Stimulated activated naive CD8-positive, alpha-beta T cell treated with anti-CD3 and anti-CD28 coated beads, Interleukin-15, Interleukin-2, amounts not matched to agents 100 U/mL and 50 U/mL, for 24 hours (primary cell): Measurements from ENCODE around the gene ATG4B.
"Not testable (repeated sequence)": the region's sequence is repeated elsewhere in the genome, so short reads cannot be mapped to it uniquely, and the experiment has no call there.

Experiments used
- ATAC-seq: fragments of 150-1000 bp; cut with Tn5 transposase; one replicate; pipeline ENCODE4 v1.10.0; 2021
- DNase-seq: peaks from one replicate; pipeline ENCODE4 v3.0.0; 2021

ATG4B gene

DNA sequence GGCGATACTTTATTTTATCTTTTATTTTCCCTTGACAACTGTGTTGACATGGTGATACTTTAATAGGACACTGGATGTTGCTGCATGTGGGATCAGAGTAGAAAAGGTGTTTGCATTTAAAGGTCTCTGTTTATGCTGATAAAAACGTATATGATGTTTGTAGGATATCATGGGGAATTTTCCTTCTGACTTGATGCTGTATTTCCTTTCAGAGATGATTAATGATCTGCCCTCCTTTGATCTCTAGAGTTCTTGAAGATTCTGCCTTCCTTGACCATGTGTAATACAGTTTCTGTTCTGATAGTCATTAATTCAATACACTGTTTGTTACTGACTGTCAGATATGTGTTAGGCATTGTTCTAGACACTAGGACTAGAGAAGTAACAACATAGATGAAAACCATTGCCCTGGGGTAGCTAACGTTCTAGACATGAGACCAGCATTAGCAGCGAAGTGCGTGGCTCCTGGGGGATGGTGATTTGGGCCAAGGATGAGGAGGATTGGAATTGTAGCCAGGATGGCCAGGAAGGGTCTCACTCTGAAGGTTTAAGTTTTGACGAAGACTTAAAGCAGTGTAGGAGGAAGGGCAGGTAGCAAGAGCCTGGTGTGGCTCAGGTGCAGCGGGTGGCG is 2.8 kb downstream of the ATG4B start:
- no peak for DNase-seq
- no peak for ATAC-seq

DNA sequence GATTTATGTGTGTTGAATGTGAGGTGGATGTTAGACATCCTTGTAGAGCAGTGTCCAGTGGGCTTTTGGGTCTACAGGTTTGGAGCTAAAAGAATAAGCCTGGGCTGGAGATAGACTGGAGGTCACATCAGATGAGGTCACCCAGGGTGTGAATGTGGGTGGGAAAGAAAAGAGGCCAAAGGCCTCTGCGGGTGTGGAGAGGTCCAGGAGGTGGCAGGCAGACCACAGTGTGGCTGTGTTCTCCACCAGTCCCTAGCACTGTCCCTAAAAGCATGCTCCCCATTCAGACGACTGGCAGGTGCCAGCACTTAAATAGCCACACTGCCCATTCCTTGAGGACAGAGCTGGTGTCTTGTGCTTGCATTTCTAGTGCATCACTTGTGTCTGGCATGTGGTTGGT is 4.1 kb downstream of the ATG4B start:
- no peak for ATAC-seq

DNA sequence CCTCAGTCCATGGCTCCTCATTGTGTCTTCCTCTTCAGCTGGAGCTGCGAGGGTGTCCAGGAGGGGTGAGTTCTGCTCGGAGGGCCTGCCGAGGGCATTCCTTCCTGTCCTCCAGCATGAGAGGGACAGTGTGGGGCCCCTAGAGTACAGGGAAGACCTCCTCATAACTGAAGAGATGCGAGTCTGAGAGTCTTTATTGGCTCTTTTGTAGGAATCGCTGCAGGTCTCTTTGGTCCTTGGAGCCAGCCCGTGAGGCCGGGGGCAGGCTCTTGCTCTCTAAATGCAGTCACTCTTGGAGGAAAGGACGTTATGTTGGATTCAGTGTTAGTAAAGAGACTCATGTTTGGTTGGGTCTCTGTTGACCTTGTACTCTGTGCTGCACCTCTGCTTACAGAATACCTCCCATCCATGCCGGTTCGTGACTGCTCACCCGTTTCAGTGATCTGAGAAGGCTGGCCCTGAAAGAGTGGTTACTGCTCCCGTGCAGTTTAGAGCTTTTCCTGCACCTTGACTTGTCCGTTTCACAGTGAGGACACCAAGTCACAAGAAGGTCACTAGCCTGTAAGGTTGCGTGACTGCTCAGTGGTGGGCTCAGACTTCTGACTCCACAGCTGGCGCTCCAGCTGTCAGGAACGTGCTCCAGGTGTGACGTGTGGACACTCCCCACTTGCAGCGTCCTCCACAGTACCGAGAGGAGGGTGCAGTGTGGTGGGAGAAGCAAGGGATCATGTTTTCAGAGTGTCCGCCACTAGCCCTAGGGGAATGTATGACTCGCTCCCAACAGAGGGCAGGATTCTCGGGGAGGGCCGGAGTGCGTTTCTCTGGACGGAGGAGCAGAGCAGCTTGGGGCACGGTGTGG is 7.8 kb downstream of the ATG4B start:
- no peak for ATAC-seq
- no peak for DNase-seq

More for the DNA sequence above, 4.1 kb downstream of the ATG4B start:
- DNase-seq = no peak

DNA sequence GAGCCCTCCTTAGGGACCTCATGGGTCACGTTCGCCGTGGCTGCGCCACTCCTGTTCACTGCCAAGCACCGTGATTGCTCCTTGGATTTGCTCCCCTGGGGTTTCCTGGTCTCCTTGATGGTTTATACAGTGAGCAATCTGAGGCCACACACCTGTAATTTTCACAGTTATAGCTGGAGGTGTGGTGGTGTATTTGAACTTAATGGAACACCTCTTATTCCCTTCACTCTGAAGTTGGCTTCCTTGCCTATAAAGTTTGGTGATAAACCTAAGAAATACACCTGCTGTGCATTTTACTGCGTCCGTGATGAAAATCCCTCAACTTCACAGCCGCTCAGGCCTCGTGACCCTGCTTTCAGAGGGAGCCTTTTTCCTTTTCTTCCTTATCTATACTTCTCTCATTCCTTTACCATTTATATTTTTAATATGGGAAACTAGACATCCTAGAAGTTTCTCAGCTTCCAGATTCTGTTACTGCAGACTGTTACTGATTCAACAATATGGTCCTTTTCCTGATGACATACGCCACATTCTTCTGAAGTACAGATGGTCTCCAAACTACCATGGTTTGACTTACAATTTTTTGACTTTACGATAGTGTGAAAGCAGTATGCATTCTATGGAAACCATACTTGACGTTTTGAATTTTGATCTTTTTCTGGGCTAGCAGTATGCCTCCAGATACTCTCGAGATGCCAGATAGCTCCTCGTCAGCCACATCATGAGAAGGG is 8.6 kb downstream of the ATG4B start:
- ATAC-seq (no peak), DNase-seq (no peak)

DNA sequence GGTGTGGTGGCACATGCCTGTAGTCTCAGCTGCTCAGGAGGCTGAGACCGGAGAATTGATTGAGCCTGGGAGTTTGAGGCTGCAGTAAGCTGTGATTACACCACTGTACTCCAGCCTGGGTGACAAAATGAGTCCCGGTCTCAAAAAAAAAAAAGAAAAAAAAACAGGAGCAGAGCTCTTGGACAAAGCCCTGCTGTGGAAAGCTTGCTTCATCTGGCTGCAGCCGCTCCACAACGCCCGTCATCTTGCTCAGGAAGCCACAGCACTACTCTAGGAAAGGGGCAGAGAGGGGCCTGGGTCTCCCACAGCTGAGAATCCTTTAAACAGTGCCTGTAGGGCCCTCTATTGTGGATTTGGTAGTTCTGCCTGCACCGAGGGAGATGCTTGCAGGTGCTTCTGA is 11.0 kb downstream of the ATG4B start:
- no peak for DNase-seq

DNA sequence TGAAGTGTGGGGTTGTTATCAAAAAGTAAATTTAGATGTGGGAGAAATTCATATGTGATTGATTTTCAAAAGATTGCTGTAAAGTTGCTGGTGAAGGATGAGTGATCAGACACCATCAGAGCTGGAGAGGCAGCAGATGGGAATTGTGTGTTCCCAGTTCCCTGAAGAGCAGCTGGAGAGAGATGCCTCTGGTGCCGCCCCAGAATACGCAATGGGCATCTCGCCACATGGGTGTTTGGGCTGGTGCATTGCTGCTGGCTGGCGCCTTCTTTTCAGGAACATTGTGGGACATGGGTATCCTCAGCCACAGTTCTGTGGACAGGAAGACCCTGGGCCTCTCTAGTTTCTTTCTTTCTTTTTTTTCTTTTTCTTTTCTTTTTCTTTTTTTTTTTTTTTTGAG is 11.9 kb downstream of the ATG4B start:
- DNase-seq (no peak), ATAC-seq (no peak)

More for the DNA sequence above, 11.0 kb downstream of the ATG4B start:
- no peak for ATAC-seq

DNA sequence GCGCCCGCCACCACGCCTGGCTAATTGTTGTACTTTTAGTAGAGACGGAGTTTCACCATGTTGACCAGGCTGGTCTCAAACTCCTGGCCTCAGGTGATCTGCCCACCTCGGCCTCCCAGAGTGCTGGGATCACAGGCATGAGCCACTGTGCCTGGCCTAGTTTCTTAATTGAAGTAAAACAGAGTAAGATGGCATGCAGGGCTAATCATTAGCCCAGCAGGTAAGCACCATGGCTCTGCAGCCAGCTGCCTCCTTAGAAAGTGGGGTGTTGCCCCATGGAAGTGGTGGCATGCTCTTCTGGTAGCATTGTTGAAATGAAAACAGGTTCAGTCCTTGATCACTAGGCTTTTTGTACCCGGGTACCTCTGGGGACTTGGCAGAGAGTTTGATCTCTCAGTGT is 12.4 kb downstream of the ATG4B start:
- ATAC-seq = no peak
- no peak for DNase-seq

DNA sequence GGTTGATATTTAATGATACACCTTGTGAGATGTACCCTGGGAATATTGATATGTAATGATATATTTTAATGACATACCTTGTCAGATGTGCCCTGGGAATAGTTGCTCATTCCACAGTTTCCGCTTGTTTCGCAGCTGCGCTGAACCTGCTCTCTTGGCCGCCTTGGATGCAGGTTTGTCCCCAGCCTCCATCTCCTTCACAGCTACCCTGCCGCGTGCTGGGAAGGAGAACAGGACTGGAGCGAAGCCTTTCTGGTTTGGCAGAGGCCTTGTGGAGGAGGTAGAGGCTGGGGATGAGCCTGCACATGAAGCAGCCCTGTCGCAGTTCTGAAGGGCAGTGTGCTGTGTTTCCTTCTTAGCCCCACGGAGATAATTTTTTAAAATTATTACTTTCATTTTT is 14.6 kb downstream of the ATG4B start:
- ATAC-seq (no peak), DNase-seq (no peak)

DNA sequence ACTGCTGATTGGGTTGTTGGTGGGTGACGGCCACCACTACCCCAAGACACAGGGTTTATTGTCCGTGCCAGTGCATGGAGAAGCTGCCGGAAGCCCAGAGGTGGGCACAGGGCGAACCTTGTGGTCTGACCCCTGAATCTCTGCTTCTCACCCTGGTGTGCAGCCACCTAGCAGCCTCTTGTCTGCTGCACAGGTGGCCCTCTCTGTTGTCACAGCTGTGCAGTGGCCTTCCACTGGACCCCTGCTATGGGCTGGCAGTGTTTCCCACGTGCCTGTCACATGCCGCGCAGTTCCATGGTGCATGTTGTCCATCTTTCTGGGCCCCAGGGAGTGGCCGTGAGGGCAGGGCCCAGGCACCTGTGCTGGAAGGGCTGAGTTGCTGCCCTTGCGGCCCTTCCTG is 15.2 kb downstream of the ATG4B start:
- DNase-seq (no peak), ATAC-seq (no peak)

DNA sequence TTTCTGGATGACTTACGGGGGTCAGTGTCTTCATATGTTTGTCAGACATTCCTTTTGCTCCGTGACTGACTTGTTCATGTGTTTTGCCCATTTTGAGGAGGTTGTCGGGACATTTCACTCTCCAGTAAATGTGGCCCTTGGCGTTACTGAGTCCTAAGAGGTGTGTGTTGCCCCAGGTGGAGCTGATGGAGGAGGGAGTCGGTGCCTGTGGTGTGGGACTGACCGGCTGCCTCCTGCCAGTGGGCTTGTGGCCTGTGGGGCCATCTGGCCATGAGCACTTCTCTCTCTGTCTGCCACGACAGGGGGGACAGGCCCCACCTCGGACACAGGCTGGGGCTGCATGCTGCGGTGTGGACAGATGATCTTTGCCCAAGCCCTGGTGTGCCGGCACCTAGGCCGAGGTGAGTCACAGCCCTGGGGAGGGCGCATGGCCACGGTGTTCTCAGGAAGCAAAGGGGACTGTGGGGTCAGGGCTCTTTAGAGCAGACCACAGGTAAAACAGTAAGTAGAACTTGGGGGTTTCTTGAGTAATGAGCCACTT is 15.8 kb downstream of the ATG4B start:
- DNase-seq = no peak
- no peak for ATAC-seq

DNA sequence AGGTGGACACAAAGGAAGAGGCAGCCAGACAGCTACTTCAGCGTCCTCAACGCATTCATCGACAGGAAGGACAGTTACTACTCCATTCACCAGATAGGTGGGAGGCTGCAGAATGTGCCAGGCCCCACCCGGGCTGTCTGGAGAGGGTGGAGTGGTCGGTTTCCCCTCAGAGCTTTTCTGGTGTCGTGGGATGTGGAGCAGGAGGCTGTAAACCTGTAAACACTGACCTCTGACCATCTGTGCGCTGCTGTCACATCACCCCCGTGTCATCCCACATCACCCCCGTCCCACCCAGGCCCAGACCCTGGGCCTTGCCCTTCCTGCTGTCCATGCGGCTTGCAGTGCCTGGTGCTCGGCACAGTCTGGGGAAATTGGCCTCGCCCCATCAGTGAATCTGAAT is 17.1 kb downstream of the ATG4B start:
- DNase-seq (no peak), ATAC-seq (no peak)

DNA sequence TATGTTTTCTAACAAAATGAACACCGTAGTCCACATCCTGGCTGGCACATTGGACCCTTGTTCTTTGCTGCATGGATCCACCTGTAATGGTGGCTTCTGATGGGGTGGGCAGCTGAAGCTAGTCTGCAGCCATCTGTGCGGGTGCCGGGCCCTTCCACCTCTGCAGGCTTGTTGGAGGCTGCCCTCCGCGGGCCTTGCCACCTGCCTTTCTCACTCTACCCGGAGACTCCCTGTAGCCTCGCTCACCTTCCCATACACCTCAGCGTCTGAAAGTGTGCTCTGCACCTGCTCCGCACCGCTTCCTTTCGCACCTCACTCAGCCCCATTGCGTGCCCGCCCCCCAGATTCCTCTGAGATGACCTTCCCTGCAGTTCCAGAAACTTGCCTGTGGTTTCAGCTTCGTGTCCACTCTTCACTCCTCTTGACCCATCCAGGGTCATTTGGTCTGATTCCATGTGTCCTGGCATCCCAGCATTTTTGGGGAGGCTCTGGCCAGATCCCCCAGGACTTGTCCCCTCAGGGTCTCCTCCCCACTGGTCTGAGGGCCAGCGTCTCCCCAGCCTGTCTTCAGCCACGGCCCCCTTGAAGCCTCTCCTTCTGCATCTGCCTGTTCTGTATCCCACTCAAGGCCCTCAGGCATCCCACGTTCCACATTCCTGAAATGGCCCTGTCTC is 18.2 kb downstream of the ATG4B start:
- DNase-seq = no peak
- no peak for ATAC-seq

DNA sequence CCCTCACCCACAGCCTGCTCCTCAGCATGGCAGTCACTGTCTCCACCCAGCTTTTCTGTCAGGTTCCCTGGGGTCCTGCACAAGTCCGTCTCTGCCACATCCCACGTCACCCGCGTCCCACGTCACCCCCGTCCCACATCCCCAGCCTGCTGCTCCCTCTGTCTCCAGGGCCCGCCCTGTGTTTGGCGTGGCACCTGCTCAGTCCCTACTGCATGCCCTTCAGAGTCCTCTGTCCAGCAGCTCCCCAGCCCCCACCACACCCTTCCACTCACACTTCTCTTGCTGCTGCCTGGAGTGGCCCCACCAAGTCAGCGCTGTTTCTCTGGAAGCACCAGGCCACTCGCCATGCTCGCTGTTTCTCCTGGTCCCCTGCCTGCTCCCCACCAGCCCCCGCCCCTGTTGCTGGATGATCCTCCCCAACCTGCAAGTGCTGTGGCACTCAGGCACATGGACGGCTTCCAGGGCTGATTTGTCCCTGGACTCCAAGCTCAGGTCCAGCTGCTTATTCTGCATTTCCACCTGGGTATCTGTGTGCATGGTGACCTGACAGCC is 18.8 kb downstream of the ATG4B start:
- DNase-seq = no peak
- no peak for ATAC-seq

DNA sequence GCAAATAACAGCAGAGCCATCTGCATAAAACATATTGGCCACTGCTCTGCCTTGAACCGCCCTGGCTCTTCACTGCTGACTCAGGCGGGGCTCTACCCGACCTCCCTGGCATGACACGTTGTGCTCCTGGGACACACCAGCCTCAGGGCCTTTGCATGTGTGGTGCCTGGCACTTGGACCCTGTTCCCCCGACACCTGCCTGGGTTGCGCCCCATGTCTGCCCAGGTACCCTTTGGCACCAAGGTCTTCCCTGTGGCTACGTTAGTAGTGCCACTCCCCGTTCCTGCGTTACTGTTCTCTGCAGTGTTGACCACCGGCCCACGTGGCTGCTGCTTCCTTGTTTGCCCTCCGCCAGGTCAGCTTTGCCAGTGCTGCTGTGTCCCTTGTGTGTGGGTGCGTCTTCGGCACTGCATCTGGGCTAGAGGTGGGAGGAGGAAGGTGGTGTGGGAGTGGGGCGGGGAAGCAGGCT is 20.3 kb downstream of the ATG4B start:
- no peak for DNase-seq

DNA sequence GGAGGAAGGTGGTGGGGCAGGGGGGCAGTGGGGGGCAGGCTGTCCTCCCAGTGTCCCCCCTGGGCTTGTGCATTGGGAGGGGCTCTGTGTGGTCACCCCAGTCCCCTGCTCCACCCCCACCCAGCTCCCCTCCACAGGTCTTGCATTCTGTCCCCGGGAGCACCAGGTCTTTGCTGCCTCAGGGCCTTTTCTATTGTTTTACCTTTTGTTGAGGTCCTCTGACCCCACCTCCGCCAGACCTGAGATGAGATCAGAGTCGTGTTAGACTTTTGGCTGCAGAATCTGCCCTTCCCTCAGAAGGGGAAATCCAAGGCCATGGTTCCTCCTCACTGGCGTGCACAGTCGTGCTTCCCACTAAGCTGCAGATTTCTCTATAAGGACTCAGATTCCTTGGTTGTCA is 20.8 kb downstream of the ATG4B start:
- ATAC-seq (no peak), DNase-seq (no peak)

More for the DNA sequence above, 20.3 kb downstream of the ATG4B start:
- ATAC-seq = no peak

DNA sequence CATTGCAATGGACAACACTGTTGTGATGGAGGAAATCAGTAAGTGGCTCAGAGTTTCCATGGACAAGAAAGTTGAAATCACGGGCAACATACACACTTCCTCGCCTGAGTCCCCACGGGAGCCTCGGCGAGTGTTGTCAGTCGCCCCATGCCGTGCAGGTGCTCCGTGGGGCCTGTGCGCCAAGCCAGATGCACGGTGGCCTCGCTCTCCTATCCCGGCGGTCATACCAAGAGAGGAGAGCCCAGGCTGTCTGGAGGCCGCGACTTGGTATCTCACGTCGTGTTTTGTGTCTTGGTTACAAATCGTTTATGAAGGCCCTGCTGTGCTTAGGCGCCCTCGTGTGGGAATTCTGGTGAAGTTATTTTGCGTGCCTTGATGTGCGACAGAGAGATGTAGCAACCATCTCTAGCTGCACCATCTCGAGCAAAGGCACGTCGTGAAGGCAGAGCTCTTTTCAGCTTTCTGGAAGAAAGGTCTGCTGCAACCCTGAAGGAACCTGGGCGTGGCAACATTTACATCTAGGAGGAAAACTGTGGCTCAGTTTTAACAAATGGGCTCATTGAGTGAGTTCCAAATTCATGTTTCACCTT is 21.8 kb downstream of the ATG4B start:
- DNase-seq (peak; percentile 34), ATAC-seq (no peak)

DNA sequence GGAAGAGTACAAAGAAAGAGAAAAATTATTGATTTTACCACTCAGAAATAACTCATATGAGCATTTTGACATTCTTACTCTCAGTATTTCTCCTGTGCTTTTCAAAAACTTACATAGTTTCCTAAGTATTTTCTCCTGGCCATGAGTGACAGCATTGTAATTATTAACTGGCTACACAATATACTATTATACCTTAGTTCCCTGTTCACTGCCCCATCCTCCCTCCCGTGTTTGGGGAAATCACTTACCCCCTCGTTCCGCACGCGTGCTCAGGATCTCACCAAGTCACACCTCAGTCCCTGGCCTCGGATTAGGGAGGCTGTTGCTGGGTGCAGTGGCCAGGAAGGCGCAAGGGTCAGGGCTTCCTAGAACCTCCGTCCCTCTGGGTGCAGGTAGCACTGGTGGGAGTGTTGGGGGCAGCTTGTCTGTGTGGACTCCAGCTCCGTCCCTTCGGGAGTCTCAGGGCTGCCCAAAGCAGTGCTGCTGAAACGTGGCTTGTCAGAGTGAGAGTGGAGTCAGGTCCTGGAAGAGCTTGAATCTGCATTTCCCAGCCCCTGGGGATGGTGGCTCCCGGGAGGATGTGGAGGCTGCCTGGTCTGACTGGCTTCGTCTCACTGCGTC is 23.2 kb downstream of the ATG4B start:
- ATAC-seq (no peak), DNase-seq (no peak)

DNA sequence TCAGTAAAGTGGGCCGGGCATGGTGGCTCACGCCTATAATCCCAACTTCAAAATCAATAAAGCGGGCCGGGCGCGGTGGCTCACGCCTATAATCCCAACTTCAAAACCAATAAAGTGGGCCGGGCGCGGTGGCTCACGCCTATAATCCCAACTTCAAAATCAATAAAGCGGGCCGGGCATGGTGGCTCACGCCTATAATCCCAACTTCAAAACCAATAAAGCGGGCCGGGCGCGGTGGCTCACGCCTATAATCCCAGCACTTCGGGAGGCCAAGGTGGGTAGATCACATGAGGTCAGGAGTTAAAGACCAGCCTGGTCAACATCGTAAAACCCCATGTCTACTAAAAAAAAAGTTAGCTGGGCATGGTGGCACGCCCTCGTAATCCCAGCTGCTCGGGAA is 25.2 kb downstream of the ATG4B start:
- not testable (repeated sequence) for DNase-seq, ATAC-seq

DNA sequence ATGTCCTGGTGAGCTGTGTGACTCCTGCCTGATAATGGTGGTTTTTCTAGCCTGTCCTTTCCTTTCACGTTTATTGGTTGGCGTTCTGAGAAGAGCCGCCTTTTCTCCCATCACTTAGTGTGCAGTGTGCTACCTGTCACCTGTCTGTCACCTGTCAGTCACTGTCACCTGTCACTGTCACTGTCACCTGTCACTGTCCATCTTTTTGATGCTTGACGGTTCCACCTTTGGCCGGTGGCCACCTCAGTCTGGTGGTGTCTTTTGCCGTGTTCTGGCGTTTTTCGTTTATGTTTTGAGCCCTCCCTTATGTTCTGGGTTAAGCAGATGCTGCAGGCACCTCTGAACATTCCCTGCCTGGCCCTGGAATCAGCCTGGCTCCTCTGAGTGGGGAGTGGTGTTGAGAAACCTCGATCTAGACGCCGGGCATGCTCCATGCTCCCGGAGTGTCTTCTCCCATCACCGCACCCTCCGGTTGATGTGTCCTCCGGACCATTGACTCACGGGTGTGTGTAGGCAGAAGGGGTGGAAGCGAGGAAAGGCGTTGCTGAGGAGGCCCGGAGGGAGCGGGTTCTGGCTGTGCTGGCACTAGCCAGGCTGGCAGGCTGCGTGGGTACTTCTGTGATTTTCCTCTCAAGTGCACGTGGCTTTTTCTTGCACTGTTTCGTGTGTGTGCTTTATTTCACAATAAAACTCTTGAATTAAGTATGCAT is 28.4 kb downstream of the ATG4B start:
- DNase-seq (no peak), ATAC-seq (no peak)
